GM13977 (cell line): ENCODE measurements around the gene GGA3.
"Not testable (repeated sequence)": the region's sequence is repeated elsewhere in the genome, so short reads cannot be mapped to it uniquely, and the experiment has no call there.

Experiments used
- DNase-seq: peaks from one replicate; pipeline ENCODE4 v3.0.0; 2012; ENCODE audit warnings: low spot score
- in situ Hi-C: fragments of 300-500 bp; cut with MboI; formaldehyde crosslinking; loops from one replicate; pipeline ENCODE4 v1.12.0; 2022; ENCODE audit warnings: low sequenced_read_pairs, low pct_unique_long_range_greater_than_20kb, mixed read lengths, inconsistent platforms; ENCODE audit not compliant: unreplicated experiment
- TF ChIP-seq, protein P1 (sequence below): IDR thresholded peaks from 2 replicates; pipeline ENCODE4 v1.5.1; 2012; ENCODE audit warnings: mild to moderate bottlenecking, control low read depth; ENCODE audit not compliant: insufficient read depth; ENCODE audit errors: extremely low read depth, missing control alignments

The GGA3 gene

GRCh38 chr17:75288359-75288758 lies 27.0 kb upstream of the GGA3 start:
- DNase-seq: no peak
- in situ Hi-C loops: no loop called here
- TF ChIP-seq, protein P1, sequence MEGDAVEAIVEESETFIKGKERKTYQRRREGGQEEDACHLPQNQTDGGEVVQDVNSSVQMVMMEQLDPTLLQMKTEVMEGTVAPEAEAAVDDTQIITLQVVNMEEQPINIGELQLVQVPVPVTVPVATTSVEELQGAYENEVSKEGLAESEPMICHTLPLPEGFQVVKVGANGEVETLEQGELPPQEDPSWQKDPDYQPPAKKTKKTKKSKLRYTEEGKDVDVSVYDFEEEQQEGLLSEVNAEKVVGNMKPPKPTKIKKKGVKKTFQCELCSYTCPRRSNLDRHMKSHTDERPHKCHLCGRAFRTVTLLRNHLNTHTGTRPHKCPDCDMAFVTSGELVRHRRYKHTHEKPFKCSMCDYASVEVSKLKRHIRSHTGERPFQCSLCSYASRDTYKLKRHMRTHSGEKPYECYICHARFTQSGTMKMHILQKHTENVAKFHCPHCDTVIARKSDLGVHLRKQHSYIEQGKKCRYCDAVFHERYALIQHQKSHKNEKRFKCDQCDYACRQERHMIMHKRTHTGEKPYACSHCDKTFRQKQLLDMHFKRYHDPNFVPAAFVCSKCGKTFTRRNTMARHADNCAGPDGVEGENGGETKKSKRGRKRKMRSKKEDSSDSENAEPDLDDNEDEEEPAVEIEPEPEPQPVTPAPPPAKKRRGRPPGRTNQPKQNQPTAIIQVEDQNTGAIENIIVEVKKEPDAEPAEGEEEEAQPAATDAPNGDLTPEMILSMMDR: no peak

DNA sequence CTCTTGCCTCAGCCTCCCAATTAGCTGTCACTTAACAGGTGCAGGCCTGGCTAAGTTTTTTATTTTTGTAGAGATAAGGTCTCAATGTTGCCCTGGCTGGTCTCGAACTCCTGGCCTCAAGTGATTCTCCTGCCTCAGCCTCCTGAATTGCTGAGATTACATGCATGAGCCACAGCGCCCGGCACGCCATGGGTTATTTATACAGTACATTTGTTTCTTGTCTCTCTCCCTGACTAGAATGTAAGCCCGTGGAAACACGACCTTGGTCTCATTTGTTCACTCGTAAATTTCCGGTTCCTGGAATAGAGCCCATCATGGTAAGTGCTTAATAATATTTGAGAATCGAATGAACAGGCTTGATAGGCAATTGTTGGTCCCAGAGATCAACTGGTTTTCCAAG lies 25.8 kb upstream of the GGA3 start:
- TF ChIP-seq, protein P1: no peak
- DNase-seq: no peak
- in situ Hi-C loops: no loop called here

GRCh38 chr17:75285123-75285522 lies 23.7 kb upstream of the GGA3 start:
- in situ Hi-C loops: no loop called here
- DNase-seq: no peak
- TF ChIP-seq, protein P1: no peak

- in situ Hi-C loops, DNase-seq: not testable (repeated sequence)
Measured at GRCh38 chr17:75280189-75280588, 18.8 kb upstream of the GGA3 start.

DNA sequence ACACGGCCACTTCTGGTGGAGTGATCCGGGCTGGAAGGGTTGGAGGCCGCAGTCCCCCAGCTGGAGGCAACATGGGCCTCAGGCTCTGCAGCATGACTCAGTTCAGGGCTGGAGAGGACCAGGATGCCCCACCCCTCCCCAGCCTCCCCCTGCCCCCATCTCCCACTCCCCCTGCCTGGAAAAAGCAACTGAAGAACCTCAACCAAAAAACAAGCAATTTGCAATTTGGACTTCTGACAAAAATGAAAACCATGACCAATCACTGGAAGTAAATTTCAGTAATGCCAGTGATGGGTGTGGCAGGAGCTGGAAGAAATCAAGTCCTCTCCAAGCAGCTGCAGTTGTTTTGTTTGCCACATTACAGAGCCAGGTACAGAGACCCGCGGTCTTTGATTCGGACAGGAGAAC lies 16.3 kb upstream of the GGA3 start:
- no peak for DNase-seq
- in situ Hi-C loops: loop anchor here (10.0 kb wide), 1 partner anchor 137 kb away; no protein-coding TSS in a partner anchor
- TF ChIP-seq, protein P1: no peak

- DNase-seq: no peak
- in situ Hi-C loops: loop anchor here (10.0 kb wide), 1 partner anchor 141 kb away; no protein-coding TSS in a partner anchor
- TF ChIP-seq, protein P1: no peak
Measured at GRCh38 chr17:75273977-75274708, 12.7 kb upstream of the GGA3 start.

GRCh38 chr17:75272848-75273184 lies 11.4 kb upstream of the GGA3 start:
- no peak for DNase-seq
- in situ Hi-C loops: loop anchor here (10.0 kb wide), 1 partner anchor 142 kb away; no protein-coding TSS in a partner anchor
- TF ChIP-seq, protein P1: no peak
